DMS 273 (cell line): ENCODE data around the gene PLXNA4.

ENCODE experiments used
- DNase-seq: peaks from one replicate; lab custom pipeline; 2025; ENCODE audit not compliant: unreplicated experiment; lab: John Stamatoyannopoulos, UW

PLXNA4 gene

GRCh38 chr7:132508724-132509353 lies 67.4 kb downstream of the PLXNA4 start:
- no peak for DNase-seq

- no peak for DNase-seq
These were observed 71.4 kb downstream of the PLXNA4 start for GRCh38 chr7:132504852-132505251.

GRCh38 chr7:132504071-132504470 lies 72.2 kb downstream of the PLXNA4 start:
- DNase-seq, result no peak

- DNase-seq, result peak; percentile 11
These were observed 72.9 kb downstream of the PLXNA4 start for GRCh38 chr7:132503415-132503814.

- no peak for DNase-seq
These were observed 74.3 kb downstream of the PLXNA4 start for GRCh38 chr7:132501956-132502355.

GRCh38 chr7:132500727-132501440 lies 75.4 kb downstream of the PLXNA4 start:
- DNase-seq, result peak; percentile 56

- DNase-seq, result no peak
These were observed 76.8 kb downstream of the PLXNA4 start for GRCh38 chr7:132499487-132499886.

- no peak for DNase-seq
These were observed 77.2 kb downstream of the PLXNA4 start for GRCh38 chr7:132499065-132499464.

GRCh38 chr7:132498319-132498718 lies 78.0 kb downstream of the PLXNA4 start:
- no peak for DNase-seq

GRCh38 chr7:132497098-132497497 lies 79.2 kb downstream of the PLXNA4 start:
- DNase-seq, result no peak

GRCh38 chr7:132495936-132496335 lies 80.3 kb downstream of the PLXNA4 start:
- DNase-seq, result no peak

GRCh38 chr7:132494474-132494873 lies 81.8 kb downstream of the PLXNA4 start:
- DNase-seq, result no peak

- DNase-seq, result no peak
These were observed 83.3 kb downstream of the PLXNA4 start for GRCh38 chr7:132492823-132493445.

GRCh38 chr7:132491391-132491945 lies 84.8 kb downstream of the PLXNA4 start:
- no peak for DNase-seq

GRCh38 chr7:132490474-132490873 lies 85.8 kb downstream of the PLXNA4 start:
- DNase-seq, result no peak

GRCh38 chr7:132489776-132490237 lies 86.5 kb downstream of the PLXNA4 start:
- DNase-seq, result no peak

- peak; percentile 90 for DNase-seq
These were observed 87.5 kb downstream of the PLXNA4 start for GRCh38 chr7:132488634-132489302.

GRCh38 chr7:132486274-132486610 lies 90.0 kb downstream of the PLXNA4 start:
- no peak for DNase-seq

- no peak for DNase-seq
These were observed 90.5 kb downstream of the PLXNA4 start for GRCh38 chr7:132485600-132486273.

- no peak for DNase-seq
These were observed 91.1 kb downstream of the PLXNA4 start for GRCh38 chr7:132485136-132485535.

- no peak for DNase-seq
These were observed 93.4 kb downstream of the PLXNA4 start for GRCh38 chr7:132482866-132483265.
